GM18867 (cell line): ENCODE data around the gene FAM114A2.
"Not testable (repeated sequence)": the region's sequence is repeated elsewhere in the genome, so short reads cannot be mapped to it uniquely, and the experiment has no call there.

Experiments
- ATAC-seq: cut with Tn5 transposase; IDR thresholded peaks from one replicate; pipeline ENCODE4 v1.9.1; 2021; ENCODE audit warnings: mild to moderate bottlenecking, moderate library complexity; ENCODE audit not compliant: unreplicated experiment

Gene FAM114A2

DNA sequence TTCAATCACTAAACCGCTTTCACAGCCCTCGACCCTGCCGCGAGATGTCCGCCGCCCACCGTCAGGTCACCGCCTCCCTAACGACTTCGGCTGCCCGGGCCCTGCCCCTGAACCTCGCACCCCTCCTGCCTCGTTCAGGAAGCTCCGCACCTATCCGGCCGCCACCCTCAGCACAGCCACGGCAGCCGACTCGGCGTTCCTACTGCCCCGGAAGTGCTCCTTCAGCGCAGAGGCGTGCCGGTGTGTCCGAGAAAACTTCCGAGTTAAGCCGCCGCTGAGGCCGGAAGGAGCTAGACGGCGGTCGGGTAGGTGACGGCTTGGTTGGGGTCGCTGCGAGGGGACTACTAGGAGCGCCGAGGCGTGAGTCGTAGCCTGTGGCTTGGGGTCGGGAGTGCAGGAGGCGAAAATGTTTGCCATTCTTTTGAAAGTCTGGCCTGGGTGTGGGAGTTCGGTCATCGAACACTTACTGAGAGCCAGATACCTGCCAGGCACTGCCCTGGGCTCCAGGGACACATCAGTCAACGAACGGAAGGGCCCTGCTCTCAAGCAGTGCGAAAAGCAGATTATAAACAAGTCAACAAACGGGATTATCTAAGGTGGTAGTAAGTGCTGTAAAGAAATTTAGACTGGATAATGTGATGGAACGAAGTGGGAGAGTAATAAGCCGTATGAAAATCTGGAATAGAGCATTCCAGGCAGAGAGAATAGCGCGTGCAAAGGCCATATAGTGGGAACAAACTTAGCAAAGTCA is at the start of gene FAM114A2, which contains the start of gene MFAP3:
Gene FAM114A2 (minus strand): TSS at position 204 of the 751 bp plus-strand sequence. CDS start 3,957 bp downstream, outside the sequence.
Gene MFAP3 (plus strand): TSS at position 261 of the 751 bp plus-strand sequence. CDS start 10,756 bp downstream, outside the sequence.
- ATAC-seq, result peak; percentile 98

- no peak for ATAC-seq
Observed at GRCh38 chr5:154087260-154087659, 48.5 kb upstream of the FAM114A2 start.

- no peak for ATAC-seq
Observed at GRCh38 chr5:154086641-154087040, 47.9 kb upstream of the FAM114A2 start.

DNA sequence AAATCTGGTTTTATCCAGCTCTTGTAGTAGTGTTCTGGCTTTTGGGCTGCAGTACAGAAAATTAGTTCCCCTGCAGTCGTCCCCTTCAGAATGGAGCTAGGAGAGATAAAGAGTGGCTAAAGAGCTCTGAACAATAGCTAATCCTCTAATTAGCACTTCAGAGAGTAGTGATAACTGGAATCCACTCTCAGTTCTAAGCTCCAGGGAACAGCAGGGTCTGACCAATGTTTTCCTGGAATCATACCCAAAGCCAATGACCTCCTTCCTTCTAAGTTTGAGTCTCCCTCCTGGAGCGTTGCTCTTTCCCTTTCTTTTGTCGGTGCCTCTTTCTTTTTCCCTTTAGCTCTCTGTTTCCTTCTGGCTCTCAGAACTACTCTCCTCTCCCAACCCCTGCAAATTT is 47.4 kb upstream of the FAM114A2 start:
- no peak for ATAC-seq

- ATAC-seq, result no peak
Observed at GRCh38 chr5:154084062-154084639, 45.4 kb upstream of the FAM114A2 start.

- ATAC-seq, result no peak
Observed at GRCh38 chr5:154081246-154081645, 42.5 kb upstream of the FAM114A2 start.

DNA sequence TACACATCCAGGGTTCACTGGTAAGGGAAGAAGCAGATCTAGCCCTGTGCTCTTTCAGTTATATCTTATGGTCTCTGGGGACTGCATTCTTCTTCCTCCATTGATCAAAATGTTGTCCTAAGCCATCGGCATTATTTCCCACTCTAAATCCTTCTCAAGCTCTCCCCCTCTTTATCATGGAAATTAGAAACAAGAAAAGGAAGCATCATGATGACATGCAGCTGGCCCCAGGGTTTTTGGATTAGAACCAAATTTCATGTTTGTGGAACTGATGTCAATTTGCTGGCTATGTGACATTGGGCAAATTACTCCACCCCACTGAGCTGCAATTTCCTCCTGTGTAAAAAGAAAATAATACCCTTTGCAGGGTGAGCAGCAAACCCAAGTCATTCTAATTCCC is 39.6 kb upstream of the FAM114A2 start:
- no peak for ATAC-seq

DNA sequence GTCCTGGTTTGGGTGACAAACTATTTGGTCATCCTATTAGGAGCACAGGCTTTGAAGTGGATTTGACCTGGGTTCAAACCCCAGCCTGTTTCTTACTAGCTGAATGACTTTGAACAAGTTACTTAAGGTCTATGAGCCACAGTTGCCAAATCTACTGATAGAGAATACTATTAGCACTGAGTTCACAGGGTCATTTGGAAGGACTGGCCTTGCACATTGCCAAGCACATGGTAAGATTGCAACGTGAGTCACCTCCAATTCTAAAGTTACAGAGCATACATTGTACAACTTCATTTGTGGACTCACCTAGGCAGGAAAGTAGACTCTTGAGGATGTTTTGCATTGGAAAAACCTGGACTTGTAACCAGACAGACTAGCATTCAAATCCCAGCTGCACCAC is 39.0 kb upstream of the FAM114A2 start:
- ATAC-seq, result no peak

DNA sequence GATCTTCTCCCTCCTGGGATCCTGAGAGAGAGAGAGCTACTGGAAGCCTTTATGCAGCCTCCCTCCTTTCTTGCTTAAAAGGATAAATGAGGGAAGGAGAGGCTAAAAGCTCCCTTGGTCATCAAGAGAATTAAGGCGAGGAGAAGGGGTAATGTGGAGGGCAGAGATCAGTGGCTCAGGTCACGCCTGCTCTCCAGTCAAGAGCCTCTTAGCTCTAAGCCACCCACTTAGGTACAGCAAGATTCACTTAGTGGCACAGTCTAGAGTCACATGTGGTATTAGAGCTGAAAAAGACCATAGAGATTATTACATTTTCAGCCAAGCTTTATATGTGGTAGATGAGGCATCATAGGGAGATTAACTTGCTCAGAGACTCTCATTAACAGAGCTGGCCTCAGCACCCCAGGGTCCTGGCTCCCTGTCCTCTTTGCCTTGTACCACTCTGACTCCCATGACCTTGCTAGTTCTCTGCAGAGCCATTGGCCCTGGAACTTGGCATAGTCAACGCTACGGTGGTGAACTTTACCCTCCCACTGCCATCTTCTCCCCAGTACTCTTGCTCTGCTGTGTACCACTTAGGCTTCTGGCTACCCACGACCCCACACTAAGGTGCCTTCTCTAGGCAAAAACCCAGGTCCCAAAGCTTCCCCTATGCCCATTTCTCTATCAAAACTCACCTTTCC is 37.7 kb upstream of the FAM114A2 start:
- ATAC-seq, result no peak

GRCh38 chr5:154072414-154073171 is 33.9 kb upstream of the FAM114A2 start:
- ATAC-seq, result peak; percentile 96

DNA sequence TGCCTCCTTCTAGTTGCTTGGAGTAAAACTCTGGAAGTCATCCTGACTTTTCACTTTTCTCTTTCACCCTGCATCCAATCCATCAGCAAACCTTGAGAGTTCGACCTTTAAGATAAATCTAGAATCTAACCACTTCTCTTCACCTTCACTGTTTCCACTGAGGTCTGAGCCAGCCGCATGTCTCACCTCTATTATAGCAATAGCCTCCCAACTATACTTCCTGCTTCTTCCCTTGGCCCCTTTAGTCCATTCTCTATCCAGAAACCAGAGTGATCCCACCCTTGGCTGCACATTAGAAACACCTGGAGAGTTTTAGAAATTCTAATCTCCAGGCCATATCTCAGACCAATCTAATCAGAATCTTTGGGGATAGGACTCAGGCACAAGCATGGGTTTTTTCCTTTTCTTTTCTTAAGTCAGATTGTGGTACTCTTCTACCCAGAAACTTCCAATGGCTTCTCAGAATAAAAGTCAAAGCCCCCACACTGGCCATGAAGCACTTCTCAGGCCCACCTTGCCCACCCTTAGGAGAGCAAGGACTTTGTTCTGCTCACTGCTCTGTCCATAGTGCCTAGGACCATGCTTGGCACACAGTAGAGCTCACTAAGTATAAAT is 33.2 kb upstream of the FAM114A2 start:
- ATAC-seq, result peak; percentile 29

GRCh38 chr5:154069854-154070253 is 31.1 kb upstream of the FAM114A2 start:
- ATAC-seq, result not testable (repeated sequence)

GRCh38 chr5:154065971-154066370 is 27.3 kb upstream of the FAM114A2 start:
- ATAC-seq, result no peak

GRCh38 chr5:154063372-154063771 is 24.7 kb upstream of the FAM114A2 start:
- ATAC-seq, result no peak

- ATAC-seq, result no peak
Observed at GRCh38 chr5:154060606-154061005, 21.9 kb upstream of the FAM114A2 start.

DNA sequence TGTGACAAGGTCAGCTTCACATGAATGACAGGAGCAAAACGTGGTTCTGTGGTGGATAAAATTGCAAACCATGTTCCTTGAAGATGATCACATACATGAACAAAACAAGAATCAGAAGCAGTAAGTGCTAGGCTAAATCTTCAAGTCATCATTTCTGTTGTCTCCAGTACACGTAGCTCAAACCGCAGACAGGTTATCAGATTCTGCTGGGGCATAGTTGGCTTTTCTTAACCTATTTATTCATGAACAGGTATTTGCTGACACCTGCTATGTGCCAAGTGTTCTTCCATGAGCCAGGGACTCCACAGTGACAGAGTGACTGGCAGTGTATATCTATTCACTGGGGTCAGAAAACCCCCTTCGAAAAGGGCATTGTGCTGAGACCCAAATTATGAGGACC is 20.9 kb upstream of the FAM114A2 start:
- no peak for ATAC-seq

DNA sequence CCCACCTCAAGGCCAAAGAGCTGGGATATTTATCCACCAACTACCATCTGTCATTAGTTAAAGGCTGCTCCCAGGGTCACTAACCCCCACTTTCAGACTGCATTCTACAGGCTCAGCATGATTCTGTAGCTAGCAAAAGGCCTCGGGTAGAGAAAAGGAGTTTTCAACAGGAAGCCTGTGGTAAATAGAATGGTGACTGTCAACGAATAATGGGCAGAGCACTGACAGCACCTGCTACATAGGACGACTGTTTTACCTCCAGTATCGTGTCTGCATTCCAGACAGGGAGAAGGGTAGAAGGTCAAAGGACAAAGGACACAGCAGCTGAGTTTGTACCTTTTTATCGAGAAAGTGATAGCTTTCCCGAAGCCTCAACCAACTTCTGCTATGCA is 20.3 kb upstream of the FAM114A2 start:
- ATAC-seq, result peak; percentile 71

GRCh38 chr5:154058055-154059038 is 19.6 kb upstream of the FAM114A2 start:
- peak; percentile 79 for ATAC-seq

- no peak for ATAC-seq
Observed at GRCh38 chr5:154055201-154055600, 16.5 kb upstream of the FAM114A2 start.
